ENCODE data around the gene CRMP1. TPM values are rescaled to one million over a fixed set of nuclear protein-coding genes. Genes with fewer than 3 reads are reported as not detected.

The CRMP1 gene
- polyA plus RNA-seq, 1 donor (not counting 4 experiments of a cell fraction or from before 2014, with no cell fraction given), result 0.03 TPM

GRCh38 chr4:5877392-5877791, 15.5 kb downstream of the CRMP1 start:
- H3K9me3 ChIP-seq (ENCODE audit: control insufficient read depth, low read depth, low read length), result no peaks in the 10 kb centered on the region
- H3K27ac ChIP-seq (ENCODE audit: control insufficient read depth, insufficient read depth, low read length), result no peak overlapping the region
- FAIRE-seq (no peak), DNase-seq (ENCODE audit: low read depth, low spot score) (no peak)
- peaks cover 4% of the 10 kb centered on the region for H3K27me3 ChIP-seq (ENCODE audit: control insufficient read depth, extremely low read depth, insufficient read depth, low read length)
- TF ChIP-seq EZH2 (IDR thresholded peaks at IDR 0.05; ENCODE audit: low read length) (no peak), CTCF (optimal IDR thresholded peaks at IDR 0.05 in 1 of 3, IDR thresholded peaks at IDR 0.05 in 1 of 3, conservative IDR thresholded peaks at IDR 0.05 in 1 of 3; ENCODE audit: extremely low read depth in 1 of 3, insufficient read depth in 2 of 3, low read length in 3 of 3) (no peak)
- no peaks in the 10 kb centered on the region for H4K20me1 ChIP-seq (ENCODE audit: control insufficient read depth, extremely low read depth, insufficient read depth, low read length)
- dilution Hi-C loops (cut with MboI; ENCODE audit: extremely low pct_ligation_motif_present, low sequenced_read_pairs), result no loop called here
- H3K4me2 ChIP-seq (ENCODE audit: control insufficient read depth, extremely low read depth, insufficient read depth, low read depth, low read length), result no peak overlapping the region
- no peak overlapping the region for H3K9ac ChIP-seq (ENCODE audit: control insufficient read depth, extremely low read depth, insufficient read depth, low read length)
- H3K4me1 ChIP-seq (ENCODE audit: control insufficient read depth, extremely low read depth, insufficient read depth, low read length), result no peaks in the 10 kb centered on the region
- no peak overlapping the region for H3K4me3 ChIP-seq (ENCODE audit: control insufficient read depth in 2 of 3, extremely low read depth in 1 of 3, insufficient read depth in 2 of 3, low read depth in 1 of 3, low read length in 3 of 3)
- no peaks in the 10 kb centered on the region for H3K79me2 ChIP-seq (ENCODE audit: control insufficient read depth, insufficient read depth, low read length)
- H2AFZ ChIP-seq (ENCODE audit: control insufficient read depth, low read length), result no peak overlapping the region
- no peaks in the 10 kb centered on the region for H3K36me3 ChIP-seq (ENCODE audit: control insufficient read depth in 2 of 2, extremely low read depth in 1 of 2, insufficient read depth in 2 of 2, low read length in 2 of 2)
- no peaks in the 10 kb centered on the region for H3K9me1 ChIP-seq (ENCODE audit: control insufficient read depth, extremely low read depth, insufficient read depth, low read length)

- no peaks in the 10 kb centered on the region for H3K79me2 ChIP-seq (ENCODE audit: control insufficient read depth, insufficient read depth, low read length)
- TF ChIP-seq CTCF (optimal IDR thresholded peaks at IDR 0.05 in 1 of 3, IDR thresholded peaks at IDR 0.05 in 1 of 3, conservative IDR thresholded peaks at IDR 0.05 in 1 of 3; ENCODE audit: extremely low read depth in 1 of 3, insufficient read depth in 2 of 3, low read length in 3 of 3), result no peak
- no peak for TF ChIP-seq EZH2 (IDR thresholded peaks at IDR 0.05; ENCODE audit: low read length)
- H4K20me1 ChIP-seq (ENCODE audit: control insufficient read depth, extremely low read depth, insufficient read depth, low read length), result no peaks in the 10 kb centered on the region
- no peaks in the 10 kb centered on the region for H3K36me3 ChIP-seq (ENCODE audit: control insufficient read depth in 2 of 2, extremely low read depth in 1 of 2, insufficient read depth in 2 of 2, low read length in 2 of 2)
- FAIRE-seq, result no peak
- no peak for DNase-seq (ENCODE audit: low read depth, low spot score)
- H3K4me2 ChIP-seq (ENCODE audit: control insufficient read depth, extremely low read depth, insufficient read depth, low read depth, low read length), result no peak overlapping the region
- no peak overlapping the region for H2AFZ ChIP-seq (ENCODE audit: control insufficient read depth, low read length)
- no peaks in the 10 kb centered on the region for H3K9me3 ChIP-seq (ENCODE audit: control insufficient read depth, low read depth, low read length)
- no peak overlapping the region for H3K4me3 ChIP-seq (ENCODE audit: control insufficient read depth in 2 of 3, extremely low read depth in 1 of 3, insufficient read depth in 2 of 3, low read depth in 1 of 3, low read length in 3 of 3)
- dilution Hi-C loops (cut with MboI; ENCODE audit: extremely low pct_ligation_motif_present, low sequenced_read_pairs), result no loop called here
- H3K9ac ChIP-seq (ENCODE audit: control insufficient read depth, extremely low read depth, insufficient read depth, low read length), result no peak overlapping the region
- no peak overlapping the region for H3K27ac ChIP-seq (ENCODE audit: control insufficient read depth, insufficient read depth, low read length)
- no peaks in the 10 kb centered on the region for H3K4me1 ChIP-seq (ENCODE audit: control insufficient read depth, extremely low read depth, insufficient read depth, low read length)
- H3K27me3 ChIP-seq (ENCODE audit: control insufficient read depth, extremely low read depth, insufficient read depth, low read length), result peaks cover 4% of the 10 kb centered on the region
- H3K9me1 ChIP-seq (ENCODE audit: control insufficient read depth, extremely low read depth, insufficient read depth, low read length), result no peaks in the 10 kb centered on the region
Measured at GRCh38 chr4:5874811-5875449, 18.0 kb downstream of the CRMP1 start.

All from keratinocyte (primary cell).